Dermis lymphatic vessel endothelial cell (primary cell): Measurements from ENCODE around the gene USP17L12. TPM values are rescaled to one million over a fixed set of nuclear protein-coding genes. Genes with fewer than 3 reads are reported as not detected.

Experiments used
- total RNA-seq: library from RNA; depleted of rRNA; stranded (reverse); fragments of >200 nt; gene quantifications from 2 replicates; pipeline ENCODE4 v1.2.1, GENCODE V29; 2014

USP17L12 gene
- not detected in 2 replicates for total RNA-seq

GRCh38 chr4:9219852-9220251, at the start of gene USP17L12:
TSS of gene USP17L12 (plus strand) at chr4:9220152. CDS start at chr4:9220152, 0 bp downstream.

DNA sequence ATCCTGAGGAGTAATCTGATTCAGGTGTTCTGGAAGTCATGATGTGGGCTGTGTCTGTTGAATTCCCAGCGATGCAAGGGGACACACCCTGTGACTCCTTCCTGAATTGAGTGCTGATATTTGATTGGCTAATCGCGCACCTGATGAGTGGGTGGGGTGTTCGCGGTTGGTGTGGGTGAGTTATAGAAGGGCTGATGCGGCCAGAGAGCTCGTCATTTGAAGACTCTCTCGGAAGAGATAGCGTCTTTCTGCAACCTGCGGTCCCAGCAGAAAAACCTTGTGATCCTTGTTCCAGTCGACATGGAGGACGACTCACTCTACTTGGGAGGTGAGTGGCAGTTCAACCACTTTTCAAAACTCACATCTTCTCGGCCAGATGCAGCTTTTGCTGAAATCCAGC, 9.6 kb upstream of the USP17L12 start, which contains the start of gene USP17L10:
USP17L10 (plus strand) TSS at position 301 of the 400 bp plus-strand sequence; CDS start at position 301, 0 bp downstream.

DNA sequence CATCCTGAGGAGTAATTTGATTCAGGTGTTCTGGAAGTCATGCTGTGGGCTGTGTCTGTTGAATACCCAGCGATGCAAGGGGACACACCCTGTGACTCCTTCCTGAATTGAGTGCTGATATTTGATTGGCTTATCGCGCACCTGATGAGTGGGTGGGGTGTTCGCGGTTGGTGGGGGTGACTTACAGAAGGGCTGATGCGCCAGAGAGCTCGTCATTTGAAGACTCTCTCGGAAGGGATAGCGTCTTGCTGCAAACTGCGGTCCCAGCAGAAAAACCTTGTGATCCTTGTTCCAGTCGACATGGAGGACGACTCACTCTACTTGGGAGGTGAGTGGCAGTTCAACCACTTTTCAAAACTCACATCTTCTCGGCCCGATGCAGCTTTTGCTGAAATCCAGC, 4.8 kb upstream of the USP17L12 start, which contains the start of gene USP17L11:
USP17L11 (plus strand) TSS at position 301 of the 400 bp plus-strand sequence; CDS start at position 301, 0 bp downstream.

GRCh38 chr4:9224596-9224995, 4.6 kb downstream of the USP17L12 start, which contains the start of gene USP17L13:
TSS of gene USP17L13 (plus strand) at chr4:9224896. CDS start at chr4:9224896, 0 bp downstream.

DNA sequence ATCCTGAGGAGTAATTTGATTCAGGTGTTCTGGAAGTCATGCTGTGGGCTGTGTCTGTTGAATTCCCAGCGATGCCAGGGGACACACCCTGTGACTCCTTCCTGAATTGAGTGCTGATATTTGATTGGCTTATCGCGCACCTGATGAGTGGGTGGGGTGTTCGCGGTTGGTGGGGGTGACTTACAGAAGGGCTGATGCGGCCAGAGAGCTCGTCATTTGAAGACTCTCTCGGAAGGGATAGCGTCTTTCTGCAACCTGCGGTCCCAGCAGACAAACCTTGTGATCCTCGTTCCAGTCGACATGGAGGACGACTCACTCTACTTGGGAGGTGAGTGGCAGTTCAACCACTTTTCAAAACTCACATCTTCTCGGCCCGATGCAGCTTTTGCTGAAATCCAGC, 14.1 kb downstream of the USP17L12 start, which contains the start of gene USP17L15:
USP17L15 (plus strand) TSS at position 301 of the 400 bp plus-strand sequence; CDS start at position 301, 0 bp downstream.

DNA sequence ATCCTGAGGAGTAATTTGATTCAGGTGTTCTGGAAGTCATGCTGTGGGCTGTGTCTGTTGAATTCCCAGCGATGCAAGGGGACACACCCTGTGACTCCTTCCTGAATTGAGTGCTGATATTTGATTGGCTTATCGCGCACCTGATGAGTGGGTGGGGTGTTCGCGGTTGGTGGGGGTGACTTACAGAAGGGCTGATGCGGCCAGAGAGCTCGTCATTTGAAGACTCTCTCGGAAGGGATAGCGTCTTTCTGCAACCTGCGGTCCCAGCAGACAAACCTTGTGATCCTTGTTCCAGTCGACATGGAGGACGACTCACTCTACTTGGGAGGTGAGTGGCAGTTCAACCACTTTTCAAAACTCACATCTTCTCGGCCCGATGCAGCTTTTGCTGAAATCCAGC, 23.6 kb downstream of the USP17L12 start, which contains the start of gene USP17L17:
USP17L17 (plus strand) TSS at position 301 of the 400 bp plus-strand sequence; CDS start at position 301, 0 bp downstream.

GRCh38 chr4:9247953-9248680, 28.2 kb downstream of the USP17L12 start, which contains the start of gene USP17L18:
TSS of gene USP17L18 (plus strand) at chr4:9248630. CDS start at chr4:9248630, 0 bp downstream.

GRCh38 chr4:9253078-9253477, 33.1 kb downstream of the USP17L12 start, which contains the start of gene USP17L19:
TSS of gene USP17L19 (plus strand) at chr4:9253378. CDS start at chr4:9253378, 0 bp downstream.

DNA sequence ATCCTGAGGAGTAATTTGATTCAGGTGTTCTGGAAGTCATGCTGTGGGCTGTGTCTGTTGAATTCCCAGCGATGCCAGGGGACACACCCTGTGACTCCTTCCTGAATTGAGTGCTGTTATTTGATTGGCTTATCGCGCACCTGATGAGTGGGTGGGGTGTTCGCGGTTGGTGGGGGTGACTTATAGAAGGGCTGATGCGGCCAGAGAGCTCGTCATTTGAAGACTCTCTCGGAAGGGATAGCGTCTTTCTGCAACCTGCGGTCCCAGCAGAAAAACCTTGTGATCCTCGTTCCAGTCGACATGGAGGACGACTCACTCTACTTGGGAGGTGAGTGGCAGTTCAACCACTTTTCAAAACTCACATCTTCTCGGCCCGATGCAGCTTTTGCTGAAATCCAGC, 37.9 kb downstream of the USP17L12 start, which contains the start of gene USP17L20:
USP17L20 (plus strand) TSS at position 301 of the 400 bp plus-strand sequence; CDS start at position 301, 0 bp downstream.

GRCh38 chr4:9262572-9262971, 42.6 kb downstream of the USP17L12 start, which contains the start of gene USP17L21:
TSS of gene USP17L21 (plus strand) at chr4:9262872. CDS start at chr4:9262872, 0 bp downstream.

DNA sequence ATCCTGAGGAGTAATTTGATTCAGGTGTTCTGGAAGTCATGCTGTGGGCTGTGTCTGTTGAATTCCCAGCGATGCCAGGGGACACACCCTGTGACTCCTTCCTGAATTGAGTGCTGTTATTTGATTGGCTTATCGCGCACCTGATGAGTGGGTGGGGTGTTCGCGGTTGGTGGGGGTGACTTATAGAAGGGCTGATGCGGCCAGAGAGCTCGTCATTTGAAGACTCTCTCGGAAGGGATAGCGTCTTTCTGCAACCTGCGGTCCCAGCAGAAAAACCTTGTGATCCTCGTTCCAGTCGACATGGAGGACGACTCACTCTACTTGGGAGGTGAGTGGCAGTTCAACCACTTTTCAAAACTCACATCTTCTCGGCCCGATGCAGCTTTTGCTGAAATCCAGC, 47.4 kb downstream of the USP17L12 start, which contains the start of gene USP17L22:
USP17L22 (plus strand) TSS at position 301 of the 400 bp plus-strand sequence; CDS start at position 301, 0 bp downstream.

Other genes with a start within 250 kb of the USP17L12 start
- gene FAM90A26, start 49.7 kb upstream of the USP17L12 start, total RNA-seq, result not detected in 2 replicates
- not detected in 2 replicates for gene USP17L10, start 9.5 kb upstream of the USP17L12 start, total RNA-seq
- gene USP17L11, start 4.7 kb upstream of the USP17L12 start, total RNA-seq, result not detected in 2 replicates
- gene USP17L13, start 4.7 kb downstream of the USP17L12 start, total RNA-seq, result not detected in 2 replicates
- not detected in 2 replicates for gene USP17L15, start 14.2 kb downstream of the USP17L12 start, total RNA-seq
- not detected in 2 replicates for gene USP17L17, start 23.7 kb downstream of the USP17L12 start, total RNA-seq
- gene USP17L18, start 28.5 kb downstream of the USP17L12 start, total RNA-seq, result not detected in 2 replicates
- not detected in 2 replicates for gene USP17L19, start 33.2 kb downstream of the USP17L12 start, total RNA-seq
- not detected in 2 replicates for gene USP17L20, start 38.0 kb downstream of the USP17L12 start, total RNA-seq
- gene USP17L21, start 42.7 kb downstream of the USP17L12 start, total RNA-seq, result not detected in 2 replicates
- gene USP17L22, start 47.5 kb downstream of the USP17L12 start, total RNA-seq, result not detected in 2 replicates
- not detected in 2 replicates for gene USP17L24, start 105.0 kb downstream of the USP17L12 start, total RNA-seq
- gene USP17L25, start 109.8 kb downstream of the USP17L12 start, total RNA-seq, result not detected in 2 replicates
- not detected in 2 replicates for gene USP17L26, start 114.5 kb downstream of the USP17L12 start, total RNA-seq
- not detected in 2 replicates for gene USP17L5, start 119.3 kb downstream of the USP17L12 start, total RNA-seq
- not detected in 2 replicates for gene USP17L27, start 124.0 kb downstream of the USP17L12 start, total RNA-seq
- not detected in 2 replicates for gene USP17L28, start 128.7 kb downstream of the USP17L12 start, total RNA-seq
- not detected in 2 replicates for gene USP17L29, start 133.5 kb downstream of the USP17L12 start, total RNA-seq
- not detected in 2 replicates for gene USP17L30, start 143.0 kb downstream of the USP17L12 start, total RNA-seq
- not detected in 2 replicates for gene DEFB131A, start 224.3 kb downstream of the USP17L12 start, total RNA-seq